ENCODE data around the gene SFI1.
A peak's percentile ranks its signal among the peaks of the same experiment; 100 is the strongest.

The SFI1 gene

GRCh38 chr22:31618057-31618456, 121.7 kb downstream of the SFI1 start:
- no peak for DNase-seq

DNA sequence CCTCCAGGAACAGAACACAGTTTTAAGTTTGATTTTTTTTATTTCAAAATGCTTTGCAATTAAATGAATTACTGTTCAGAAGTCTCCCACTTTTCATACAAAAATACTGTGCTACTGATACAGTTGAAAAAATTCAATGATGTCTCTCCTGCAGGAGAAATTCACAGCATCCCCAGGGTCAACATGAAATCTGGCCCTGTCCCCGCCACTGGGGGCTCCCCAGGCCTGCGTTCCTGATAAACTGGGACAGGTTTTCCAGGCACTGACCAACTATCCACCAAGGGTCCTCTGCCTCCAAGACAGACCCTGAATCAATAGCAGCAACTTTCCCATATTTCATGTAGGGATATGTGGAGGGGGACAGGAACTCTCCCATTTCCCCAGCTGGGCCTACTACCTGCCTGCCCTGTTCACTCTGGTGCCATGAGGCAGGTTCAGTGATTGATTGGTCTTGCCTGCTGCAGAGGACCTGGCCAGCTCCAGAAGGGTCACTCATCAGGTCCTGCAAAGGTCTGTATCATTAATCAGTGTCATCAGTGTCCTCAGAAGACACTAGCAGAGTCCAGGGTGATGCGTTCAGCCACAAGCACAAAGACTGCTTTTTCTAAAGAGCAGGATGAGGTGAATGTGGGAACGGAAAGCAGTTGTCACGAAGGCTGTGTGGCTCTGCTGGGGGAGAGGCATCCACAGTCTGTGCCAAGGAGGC, 122.3 kb downstream of the SFI1 start:
- no peak for DNase-seq

GRCh38 chr22:31619611-31620300, 123.4 kb downstream of the SFI1 start:
- DNase-seq, result no peak

- no peak for DNase-seq
These were observed 124.6 kb downstream of the SFI1 start for GRCh38 chr22:31620756-31621480.

DNA sequence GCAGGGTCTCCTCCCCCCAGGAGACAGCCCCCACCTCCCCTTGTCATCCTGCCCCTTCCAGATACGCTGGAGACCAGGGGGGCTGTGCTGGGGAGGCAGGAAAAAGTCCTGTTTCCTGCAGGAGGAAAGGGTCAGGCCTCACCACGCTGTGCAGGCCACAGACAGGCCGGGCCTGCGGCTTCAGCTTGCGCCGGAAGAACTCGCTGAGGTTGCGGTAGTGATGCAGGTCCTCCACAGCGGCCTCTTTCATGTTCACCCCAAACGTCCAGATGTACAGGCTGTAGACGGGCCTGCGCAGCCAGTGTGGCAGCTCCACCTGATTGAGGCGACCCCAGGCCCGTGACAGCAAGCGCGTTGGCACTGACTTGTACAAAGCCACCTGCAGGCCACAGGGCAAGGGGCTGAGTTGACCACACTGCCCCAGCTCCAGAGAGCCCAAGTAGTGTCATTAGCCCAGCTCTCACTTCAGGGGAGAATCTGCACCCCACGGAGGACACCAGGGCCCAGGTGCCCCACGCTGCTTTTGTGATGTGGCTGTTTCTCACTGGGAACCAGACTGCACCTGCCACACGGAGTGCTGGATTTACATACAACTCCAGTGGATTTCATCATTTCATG, 125.3 kb downstream of the SFI1 start:
- no peak for DNase-seq

GRCh38 chr22:31622980-31623379, 126.6 kb downstream of the SFI1 start:
- no peak for DNase-seq

DNA sequence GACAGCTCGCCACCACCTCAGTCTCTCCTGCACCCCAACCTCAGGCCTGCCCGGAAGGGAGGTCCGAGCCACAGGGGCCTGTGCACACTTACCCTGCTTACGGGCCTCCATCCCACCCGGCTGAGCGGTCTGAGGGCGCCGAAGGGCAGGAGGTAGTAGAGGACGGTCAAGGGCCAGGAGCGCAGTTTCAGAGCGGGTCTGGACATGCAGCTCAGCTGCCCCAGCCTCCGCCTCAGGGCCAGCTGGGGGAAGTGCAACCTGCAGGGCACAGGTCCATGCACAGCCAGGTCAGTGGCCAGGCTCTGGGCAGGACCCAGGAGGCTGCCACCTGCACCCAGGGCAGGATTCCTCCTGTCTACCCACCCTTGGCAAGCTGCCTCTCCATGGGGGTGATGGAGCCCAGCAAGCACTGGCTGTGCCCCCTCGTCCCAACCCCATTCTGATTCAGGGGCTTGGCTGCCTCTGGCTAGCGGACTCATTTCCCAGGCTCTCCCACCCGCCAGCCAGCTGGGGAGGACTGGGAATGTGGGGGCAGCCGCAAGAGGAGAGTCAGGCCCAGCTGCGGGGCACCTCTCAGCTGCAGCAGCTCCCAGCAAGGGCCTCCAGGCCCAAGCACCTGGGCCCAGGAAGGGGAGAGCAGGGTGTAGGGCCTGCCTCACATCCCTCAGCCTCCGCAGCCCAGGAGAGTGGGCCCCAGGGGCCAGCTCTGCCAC, 127.4 kb downstream of the SFI1 start:
- no peak for DNase-seq

DNA sequence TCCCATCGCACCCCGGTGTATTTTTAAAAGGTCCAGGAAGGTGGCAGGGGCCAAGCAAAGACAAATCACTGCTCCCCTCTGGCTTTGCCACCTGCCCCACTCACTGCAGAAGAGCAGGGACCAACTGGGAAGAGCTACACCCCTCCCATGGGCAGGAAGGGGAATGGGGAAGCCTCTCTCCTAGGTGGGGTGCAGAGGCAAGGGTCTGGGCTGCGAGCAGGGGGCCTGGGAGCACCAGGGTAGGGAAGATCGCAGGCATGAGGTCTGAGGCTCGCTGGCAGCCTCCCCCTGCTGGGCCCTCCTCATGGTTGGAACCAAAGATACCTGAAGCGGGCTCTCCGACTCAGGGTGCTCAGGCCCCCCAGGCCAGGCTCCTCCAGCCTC, 128.9 kb downstream of the SFI1 start:
- no peak for DNase-seq

GRCh38 chr22:31625661-31626426, 129.5 kb downstream of the SFI1 start:
- DNase-seq, result no peak

DNA sequence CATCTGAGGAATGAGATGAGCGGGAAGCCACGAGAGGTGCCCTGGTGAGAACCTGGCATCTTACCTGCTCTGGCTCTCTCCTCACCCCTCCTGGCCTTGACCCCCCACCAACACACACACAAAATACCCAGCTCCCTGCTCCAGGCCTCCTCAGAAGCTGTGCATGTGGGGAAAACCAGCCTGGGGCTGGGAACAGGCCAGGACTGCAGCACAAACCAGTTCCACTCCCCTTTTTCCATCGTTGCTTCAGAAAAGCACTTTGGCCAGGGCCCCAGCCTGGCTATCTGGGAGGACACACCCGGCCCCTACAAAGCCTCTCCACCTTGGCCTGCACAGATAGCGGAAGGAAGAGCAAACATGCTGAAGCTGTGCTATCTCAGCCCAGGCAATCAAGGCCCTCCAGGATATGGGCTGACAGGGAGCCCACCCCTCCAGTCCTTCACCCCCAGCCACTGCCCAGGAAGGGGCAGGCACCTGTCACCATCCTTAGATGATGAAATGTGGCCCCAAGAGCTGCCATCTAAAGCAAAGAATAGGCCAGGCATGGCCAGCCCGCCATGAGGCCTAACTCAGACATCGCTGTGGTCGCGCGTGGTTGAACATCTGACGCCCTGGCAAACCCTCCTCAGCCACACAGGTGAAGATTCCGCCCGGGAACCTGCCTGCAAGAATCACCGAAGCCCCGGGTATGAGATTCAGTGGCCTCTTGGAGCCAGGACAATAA, 130.3 kb downstream of the SFI1 start:
- no peak for DNase-seq

GRCh38 chr22:31627223-31627731, 130.9 kb downstream of the SFI1 start:
- DNase-seq, result no peak

DNA sequence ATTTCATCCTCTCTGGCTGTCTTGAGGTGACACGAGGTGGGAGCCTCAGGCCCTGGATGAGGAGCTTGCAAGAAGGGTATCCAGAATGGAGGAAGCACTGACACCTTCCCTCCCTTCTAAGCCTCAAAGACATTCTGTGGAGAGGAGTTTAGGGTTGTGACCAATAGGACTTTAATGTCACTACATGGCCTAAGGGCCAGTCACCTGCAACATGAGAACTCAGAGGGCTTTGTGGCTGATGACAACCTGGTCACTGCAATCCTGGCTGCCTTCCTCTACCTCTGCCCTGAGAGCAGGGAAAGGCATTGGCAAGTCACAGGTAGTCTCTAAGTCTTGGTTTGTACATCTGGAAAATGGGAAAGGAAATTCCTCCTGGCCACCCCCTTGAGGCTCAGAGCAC, 132.0 kb downstream of the SFI1 start:
- DNase-seq, result no peak

GRCh38 chr22:31628969-31629708, 132.8 kb downstream of the SFI1 start:
- no peak for DNase-seq

DNA sequence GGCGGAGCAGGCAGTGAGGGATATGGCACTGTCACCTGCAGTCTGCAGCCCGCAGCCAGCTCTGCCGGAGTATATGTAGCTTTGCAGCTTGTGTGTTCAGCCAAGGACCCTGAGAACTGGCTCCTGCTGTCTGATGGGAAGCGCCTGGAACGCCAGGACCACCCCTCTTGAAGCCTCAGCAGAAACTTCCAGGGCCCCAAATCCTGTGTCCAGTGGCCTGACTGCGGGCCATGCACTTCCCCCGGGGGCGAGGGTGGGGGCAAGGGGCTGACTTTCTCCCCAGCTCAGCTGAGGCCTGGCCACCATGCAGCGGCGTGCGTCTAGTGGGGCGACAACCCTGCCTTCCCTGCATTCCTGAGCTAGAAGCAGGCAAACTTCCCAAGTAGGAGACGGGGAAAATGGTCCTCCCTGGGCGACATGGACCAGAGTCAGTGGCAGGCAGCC, 133.4 kb downstream of the SFI1 start:
- DNase-seq, result no peak

DNA sequence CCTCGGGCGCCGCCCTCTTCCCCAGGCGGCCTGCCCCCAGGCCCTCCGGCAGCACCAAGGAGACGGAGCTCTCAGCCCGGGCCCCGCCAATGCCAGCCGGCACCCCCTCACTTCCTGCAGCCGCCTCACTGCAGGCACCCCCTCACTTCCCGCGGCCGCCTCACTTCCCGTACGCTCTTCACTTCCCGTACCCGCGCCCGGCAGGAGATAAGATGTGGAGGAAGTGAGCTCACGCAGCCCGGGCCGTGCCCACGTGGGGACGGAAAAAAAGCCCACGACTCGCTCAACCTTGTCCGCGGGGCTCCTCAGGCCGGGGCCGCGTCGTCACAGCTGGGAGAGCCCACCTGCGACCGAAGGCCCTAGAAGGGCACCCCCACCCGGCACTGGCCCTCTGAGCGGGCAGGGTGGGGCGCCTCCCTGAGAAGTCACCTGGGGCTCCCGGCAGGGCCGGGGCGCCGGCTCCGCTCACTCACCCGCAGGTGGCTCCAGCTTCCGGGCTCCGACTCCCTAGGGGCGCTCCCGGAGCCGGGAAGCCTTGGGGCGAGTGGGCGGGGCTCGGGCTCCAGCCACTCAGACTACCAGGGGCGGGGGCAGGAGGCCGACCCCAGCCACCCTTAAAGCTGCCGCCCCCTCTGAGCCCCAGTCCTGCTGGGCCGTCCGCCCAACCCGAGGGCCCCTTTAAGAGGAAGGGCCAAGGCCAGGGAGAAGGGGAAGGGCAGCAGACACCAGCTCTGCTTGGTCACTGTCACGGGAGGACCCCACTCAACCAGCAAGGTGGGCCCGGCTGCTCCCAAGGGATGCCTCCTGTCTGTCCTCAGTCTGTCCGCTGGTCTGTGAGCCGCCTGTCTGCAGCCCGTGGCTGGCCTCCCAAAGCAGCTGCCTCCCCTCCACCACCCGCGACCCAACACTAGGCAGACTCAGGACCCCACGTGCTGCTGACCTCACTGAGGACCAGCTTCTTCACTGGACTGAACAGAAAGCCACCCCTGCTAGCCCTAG, 134.3 kb downstream of the SFI1 start:
- peak; percentile 84 for DNase-seq

GRCh38 chr22:31631436-31631835, 135.1 kb downstream of the SFI1 start:
- no peak for DNase-seq

DNA sequence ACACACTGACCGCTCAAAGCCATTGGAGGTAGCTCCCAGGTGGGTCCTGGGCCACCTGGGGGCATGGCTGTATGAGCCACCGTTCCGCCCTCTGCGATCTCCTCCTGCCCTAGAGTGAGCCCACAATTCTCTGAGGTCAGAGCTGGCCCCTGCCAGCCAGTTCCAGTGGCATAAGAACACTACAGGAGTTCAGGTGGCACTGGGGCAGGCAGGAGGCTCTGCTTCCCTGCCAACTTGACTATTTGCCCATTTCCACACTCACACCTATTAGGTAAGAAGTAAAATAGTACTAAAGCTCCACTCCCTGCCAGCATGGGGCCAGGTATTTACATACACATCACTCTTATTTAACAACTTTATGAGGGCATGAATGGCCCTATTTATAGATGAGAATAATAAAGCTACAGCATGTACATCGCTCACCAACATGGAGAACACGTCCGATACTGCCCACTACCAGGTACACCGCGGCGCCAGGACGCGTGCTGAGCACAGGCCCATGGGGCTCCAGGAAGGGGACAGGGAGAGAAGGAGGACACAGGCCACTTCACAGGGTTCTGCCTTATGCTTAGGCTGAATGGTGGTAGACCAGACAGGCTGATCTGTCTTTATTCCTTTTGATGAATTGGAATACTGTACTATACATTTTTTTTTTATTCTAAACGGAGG, 139.4 kb downstream of the SFI1 start:
- no peak for DNase-seq

GRCh38 chr22:31637447-31637890, 141.1 kb downstream of the SFI1 start:
- DNase-seq, result no peak

Measured in stimulated activated CD4-positive, alpha-beta T cell treated with anti-CD3 and anti-CD28 coated beads, Interleukin-4, amount 100 ng/mL, for 1 hour (primary cell).